Naive thymus-derived CD8-positive, alpha-beta T cell (primary cell): ENCODE data around the gene KIAA0825. TPM values are rescaled to one million over a fixed set of nuclear protein-coding genes. Genes with fewer than 3 reads are reported as not detected.
"Not testable (repeated sequence)": the region's sequence is repeated elsewhere in the genome, so short reads cannot be mapped to it uniquely, and the experiment has no call there.

ENCODE experiments used
- ATAC-seq, 2 donors: fragments of 150-1000 bp; cut with Tn5 transposase in 1 of 2; sonication (Bioruptor Pico), chemical (Tn5 transposase) in 1 of 2; 1 replicate in 1 of 2; 2 replicates in 1 of 2; pipeline ENCODE4 v1.10.0; 2021; ENCODE audit warnings: mild to moderate bottlenecking in 2 of 2, moderate library complexity in 2 of 2
- POLR2A ChIA-PET: fragments of 350-600 bp; sonication (Branson Sonifier 250); formaldehyde crosslinking; loops from one replicate; lab custom pipeline; 2021; ENCODE audit warnings: antibody characterized with exemption; lab: Charles Lee
- DNase-seq, 10 donors: peaks; one replicate each; pipeline versions ENCODE4 v3.0.0 to v3.0.0-alpha.2; 2020 to 2022
- H3K27ac Mint-ChIP-seq, 10 donors: one replicate each; pipeline ENCODE4 v1.8.0; 2020 to 2022; ENCODE audit warnings: mild to moderate bottlenecking in 10 of 10, mixed read lengths in 10 of 10, moderate library complexity in 4 of 10, inconsistent platforms in 1 of 10
- H3K27me3 Mint-ChIP-seq, 5 donors: one replicate each; pipeline ENCODE4 v1.8.0; 2021 to 2022; ENCODE audit warnings: mixed read lengths in 5 of 5
- H3K36me3 Mint-ChIP-seq, 3 donors: one replicate each; pipeline ENCODE4 v1.8.0; 2020 to 2022; ENCODE audit warnings: mixed read lengths in 3 of 3, mild to moderate bottlenecking in 2 of 3, inconsistent platforms in 1 of 3
- H3K4me1 Mint-ChIP-seq, 4 donors: one replicate each; pipeline ENCODE4 v1.8.0; 2021 to 2022; ENCODE audit warnings: mixed read lengths in 4 of 4
- H3K4me3 Mint-ChIP-seq, 10 donors: one replicate each; pipeline ENCODE4 v1.8.0; 2020 to 2022; ENCODE audit warnings: mild to moderate bottlenecking in 10 of 10, mixed read lengths in 10 of 10, moderate library complexity in 6 of 10, inconsistent platforms in 1 of 10
- H3K9me3 Mint-ChIP-seq, 9 donors: one replicate each; pipeline ENCODE4 v1.8.0; 2020 to 2022; ENCODE audit warnings: mixed read lengths in 9 of 9, mild to moderate bottlenecking in 3 of 9, inconsistent platforms in 1 of 9, moderate library complexity in 1 of 9
- polyA plus RNA-seq, 3 donors: library from polyadenylated mRNA; unstranded; fragments of 300-500 nt; fragmentation: Illumina TruSeq; gene quantifications; one replicate each; pipeline ENCODE4 v1.2.3, GENCODE V29; 2021
- total RNA-seq, 8 experiments: library from RNA in 2 of 8; stranded (reverse) in 2 of 8; gene quantifications; one replicate each; pipeline ENCODE4 v1.2.3 and lab custom pipeline; 2021 to 2026

KIAA0825 gene
- total and polyA plus RNA-seq, 5 experiments from 2014 or later, result 0.74 to 1.6 (median 1.1) TPM

DNA sequence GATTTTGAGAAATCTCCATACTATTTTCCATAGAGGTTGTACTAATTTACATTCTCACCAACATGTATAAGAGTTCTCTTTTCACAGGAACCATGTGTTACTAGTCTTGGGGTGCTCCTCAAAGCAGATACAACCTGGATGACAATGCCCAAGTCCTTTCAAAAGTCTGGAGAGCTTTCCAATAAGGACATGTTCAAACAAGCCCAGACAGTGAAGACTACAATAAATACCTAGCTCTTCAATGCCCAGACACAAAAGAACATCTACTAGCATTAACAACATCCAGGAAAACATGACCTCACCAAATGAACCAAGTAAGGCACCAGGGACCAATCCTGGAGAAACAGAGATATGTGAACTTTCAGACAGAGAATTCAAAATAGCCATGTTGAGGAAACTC is 474.8 kb downstream of the KIAA0825 start:
- ATAC-seq, H3K4me1 Mint-ChIP-seq, DNase-seq, H3K4me3 Mint-ChIP-seq, POLR2A ChIA-PET: not testable (repeated sequence)
- H3K27ac Mint-ChIP-seq, result peak overlapping the region in 1 of 10 donors; percentile 10
- H3K36me3 Mint-ChIP-seq, result peaks cover 0 to 37% (median 18%) of the 10 kb centered on the region in 3 donors
- H3K9me3 Mint-ChIP-seq, result peaks cover 0 to 53% (median 35%) of the 10 kb centered on the region in 9 donors
- peaks cover 0 to 16% (median 4%) of the 10 kb centered on the region in 5 donors for H3K27me3 Mint-ChIP-seq

DNA sequence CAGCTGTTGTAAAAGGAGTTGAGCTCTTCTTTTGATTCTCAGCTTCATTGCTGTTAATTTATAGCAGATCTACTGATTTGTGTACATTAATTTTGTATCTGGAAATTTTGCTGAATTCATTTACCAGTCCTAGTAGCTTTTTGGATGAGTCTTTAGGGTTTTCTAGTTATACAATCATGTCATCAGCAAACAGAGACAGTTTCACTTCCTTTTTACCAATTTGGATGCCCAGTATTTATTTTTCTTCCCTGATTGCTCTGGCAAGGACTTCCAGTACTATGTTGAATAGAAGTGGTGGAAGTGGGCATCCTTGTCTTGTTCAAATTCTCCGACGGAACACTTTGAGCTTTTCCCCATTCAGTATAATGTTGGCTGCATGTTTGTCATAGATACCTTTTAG is 478.1 kb downstream of the KIAA0825 start:
- H3K27ac Mint-ChIP-seq, result no peak overlapping the region
- no peaks in the 10 kb centered on the region for H3K4me1 Mint-ChIP-seq
- H3K27me3 Mint-ChIP-seq, result peaks cover 0 to 15% (median 4%) of the 10 kb centered on the region in 5 donors
- POLR2A ChIA-PET, result no interaction called here
- H3K4me3 Mint-ChIP-seq, result no peak overlapping the region
- DNase-seq, result no peak
- ATAC-seq, result no peak
- H3K9me3 Mint-ChIP-seq, result peaks cover 0 to 62% (median 38%) of the 10 kb centered on the region in 9 donors
- peaks cover 0 to 48% (median 17%) of the 10 kb centered on the region in 3 donors for H3K36me3 Mint-ChIP-seq

DNA sequence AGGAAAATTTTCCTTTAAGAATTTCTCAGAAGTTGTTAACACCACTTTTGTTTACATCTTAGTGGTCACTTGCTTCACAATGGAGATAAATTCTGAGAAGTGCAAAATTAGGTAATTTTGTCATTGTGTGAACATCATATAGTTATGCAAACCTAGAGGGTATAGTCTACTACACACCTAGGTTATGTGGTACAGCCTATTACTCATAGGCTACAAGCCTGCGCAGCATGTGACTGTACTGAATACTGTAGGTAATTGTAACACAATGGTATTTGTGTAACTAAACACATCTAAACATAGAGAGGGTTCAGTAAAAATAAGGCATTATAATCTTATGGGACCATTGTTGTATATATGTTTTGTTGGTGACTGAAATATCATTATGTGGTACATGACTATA is 488.3 kb downstream of the KIAA0825 start:
- H3K36me3 Mint-ChIP-seq, result peaks cover 0 to 8% (median 5%) of the 10 kb centered on the region in 3 donors
- peaks cover 0 to 3% (median 2%) of the 10 kb centered on the region in 5 donors for H3K27me3 Mint-ChIP-seq
- POLR2A ChIA-PET, result no interaction called here

DNA sequence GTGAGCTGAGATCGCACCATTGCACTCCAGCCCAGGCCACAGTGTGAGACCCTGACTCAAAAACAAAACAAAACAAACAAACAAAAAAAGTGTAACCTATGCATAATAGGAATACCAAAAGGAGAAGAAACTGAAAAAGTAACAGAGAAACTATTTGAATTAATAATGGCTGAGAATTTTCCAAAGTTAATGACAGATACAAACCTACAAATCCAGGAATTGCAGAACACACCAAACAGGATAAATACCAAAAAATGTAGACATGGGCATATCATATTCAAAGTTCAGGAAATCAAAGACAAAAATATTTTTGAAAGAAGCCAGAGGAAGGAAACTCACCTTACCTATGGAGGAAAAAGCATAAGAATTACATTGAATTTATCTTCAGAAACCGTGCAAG is 493.3 kb downstream of the KIAA0825 start:
- ATAC-seq (no peak), DNase-seq (no peak)
- POLR2A ChIA-PET, result no interaction called here
- Mint-ChIP-seq H3K9me3 (peaks cover 0 to 5% (median 0%) of the 10 kb centered on the region in 9 donors), H3K4me3 (no peak overlapping the region), H3K27ac (no peak overlapping the region), H3K4me1 (no peaks in the 10 kb centered on the region), H3K36me3 (no peaks in the 10 kb centered on the region), H3K27me3 (peaks cover 3 to 24% (median 12%) of the 10 kb centered on the region in 5 donors)

More for the DNA sequence above, 488.3 kb downstream of the KIAA0825 start:
- DNase-seq, result no peak
- H3K4me1 Mint-ChIP-seq, result no peaks in the 10 kb centered on the region
- ATAC-seq, result no peak
- H3K9me3 Mint-ChIP-seq, result peaks cover 0 to 10% (median 9%) of the 10 kb centered on the region in 9 donors
- no peak overlapping the region for H3K27ac Mint-ChIP-seq
- no peak overlapping the region for H3K4me3 Mint-ChIP-seq

DNA sequence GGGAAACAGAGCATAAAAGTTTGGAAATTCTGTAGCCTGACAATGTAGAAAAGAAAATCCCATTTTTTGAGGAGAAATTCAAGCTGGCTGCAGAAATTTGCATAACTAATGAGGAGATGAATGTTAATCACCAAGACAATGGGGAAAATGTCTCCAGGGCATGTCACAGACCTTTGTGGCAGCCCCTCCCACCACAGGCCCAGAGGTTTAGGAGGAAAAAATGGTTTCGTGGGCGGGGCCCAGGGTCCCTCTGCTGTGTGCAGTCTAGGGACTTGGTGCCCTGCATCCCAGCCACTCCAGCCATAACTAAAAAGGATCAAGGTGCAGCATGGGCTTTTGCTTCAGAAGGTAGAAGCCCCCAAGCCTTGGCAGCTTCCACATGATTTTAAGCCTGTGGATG is 502.1 kb downstream of the KIAA0825 start:
- not testable (repeated sequence) for H3K4me3 Mint-ChIP-seq
- peaks cover 3 to 14% (median 12%) of the 10 kb centered on the region in 3 donors for H3K36me3 Mint-ChIP-seq

DNA sequence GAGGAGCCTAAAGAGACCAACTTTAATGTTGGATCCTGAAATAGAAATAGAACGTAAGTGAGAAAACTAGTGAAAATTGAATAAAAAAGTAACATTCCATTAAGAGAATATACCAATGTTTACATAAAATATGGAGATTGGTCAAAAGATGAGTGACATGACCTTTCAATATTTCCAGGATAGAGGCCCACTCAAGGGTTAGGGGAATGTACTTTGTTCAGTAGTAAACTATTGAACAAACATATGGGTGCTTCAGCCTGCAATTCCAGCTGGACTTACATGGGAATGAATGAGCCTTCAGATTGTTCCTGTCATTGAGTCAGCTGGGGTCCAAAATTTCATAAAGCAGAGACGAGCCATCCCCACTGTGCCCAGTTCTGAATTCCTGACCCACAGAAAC is 505.3 kb downstream of the KIAA0825 start:
- peaks cover 3 to 14% (median 12%) of the 10 kb centered on the region in 3 donors for H3K36me3 Mint-ChIP-seq
- no peak for DNase-seq
- H3K4me1 Mint-ChIP-seq, result peaks cover 11 to 36% (median 33%) of the 10 kb centered on the region in 4 donors
- ATAC-seq, result no peak
- H3K4me3 Mint-ChIP-seq, result no peak overlapping the region
- H3K9me3 Mint-ChIP-seq, result peaks cover 2 to 28% (median 13%) of the 10 kb centered on the region in 9 donors
- POLR2A ChIA-PET, result no interaction called here
- peak overlapping the region in 3 of 10 donors; percentile 33 to 97 (median 97) for H3K27ac Mint-ChIP-seq
- peaks cover 0 to 7% (median 0%) of the 10 kb centered on the region in 5 donors for H3K27me3 Mint-ChIP-seq

More for the DNA sequence above, 502.1 kb downstream of the KIAA0825 start:
- H3K4me1 Mint-ChIP-seq, ATAC-seq, H3K27ac Mint-ChIP-seq, DNase-seq, POLR2A ChIA-PET: not testable (repeated sequence)
- peaks cover 4 to 23% (median 12%) of the 10 kb centered on the region in 5 donors for H3K27me3 Mint-ChIP-seq
- peaks cover 4 to 31% (median 13%) of the 10 kb centered on the region in 9 donors for H3K9me3 Mint-ChIP-seq

DNA sequence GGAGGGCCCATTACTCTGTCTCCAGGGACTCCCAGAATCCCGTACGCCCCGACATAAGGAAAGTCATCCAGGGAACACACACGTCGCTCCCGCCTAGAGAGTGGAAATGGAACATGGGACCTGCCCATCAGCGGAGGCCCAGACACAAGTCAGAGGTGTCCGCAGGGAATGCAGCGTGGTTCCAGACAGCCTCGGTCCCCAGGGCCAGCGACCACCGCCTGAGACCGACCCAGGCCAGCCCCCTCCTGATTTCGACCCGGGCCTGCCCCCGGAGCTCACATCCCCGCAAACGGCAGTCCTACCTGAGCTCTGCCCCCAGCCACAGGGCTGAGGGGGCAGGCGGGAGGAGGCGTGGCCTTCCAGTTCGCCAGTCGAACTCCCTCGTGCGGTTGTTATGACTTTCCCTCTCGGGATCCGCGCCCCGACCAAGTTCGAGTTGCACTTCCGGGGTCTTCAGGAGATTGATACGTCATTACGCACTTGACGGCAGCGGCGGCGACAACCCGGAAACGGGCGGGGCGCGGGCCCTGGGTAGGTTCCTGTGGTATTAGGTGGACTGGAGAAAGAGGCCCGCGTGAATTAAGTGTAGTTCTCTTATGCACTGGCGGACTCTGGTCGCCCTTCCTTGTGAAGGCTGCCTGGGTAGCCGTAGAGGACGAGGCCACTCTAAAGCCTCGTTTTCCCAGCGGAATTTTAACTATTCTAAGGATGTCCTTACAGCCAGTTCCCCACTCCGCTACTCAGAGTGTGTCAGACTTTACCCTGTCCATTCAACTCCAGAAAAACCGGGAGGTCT is 507.0 kb downstream of the KIAA0825 start:
- H3K4me1 Mint-ChIP-seq, result peaks cover 11 to 44% (median 41%) of the 10 kb centered on the region in 4 donors
- ATAC-seq (peak; percentile 94 to 95), DNase-seq (peak; percentile 82 to 96 (median 90))
- peak overlapping the region; percentile 91 to 97 (median 94) for H3K4me3 Mint-ChIP-seq
- peak overlapping the region; percentile 92 to 98 (median 96) for H3K27ac Mint-ChIP-seq
- POLR2A ChIA-PET, result no interaction called here
- H3K9me3 Mint-ChIP-seq, result peaks cover 2 to 20% (median 11%) of the 10 kb centered on the region in 9 donors
- peaks cover 0 to 7% (median 0%) of the 10 kb centered on the region in 5 donors for H3K27me3 Mint-ChIP-seq
- H3K36me3 Mint-ChIP-seq, result peaks cover 7 to 22% (median 18%) of the 10 kb centered on the region in 3 donors

DNA sequence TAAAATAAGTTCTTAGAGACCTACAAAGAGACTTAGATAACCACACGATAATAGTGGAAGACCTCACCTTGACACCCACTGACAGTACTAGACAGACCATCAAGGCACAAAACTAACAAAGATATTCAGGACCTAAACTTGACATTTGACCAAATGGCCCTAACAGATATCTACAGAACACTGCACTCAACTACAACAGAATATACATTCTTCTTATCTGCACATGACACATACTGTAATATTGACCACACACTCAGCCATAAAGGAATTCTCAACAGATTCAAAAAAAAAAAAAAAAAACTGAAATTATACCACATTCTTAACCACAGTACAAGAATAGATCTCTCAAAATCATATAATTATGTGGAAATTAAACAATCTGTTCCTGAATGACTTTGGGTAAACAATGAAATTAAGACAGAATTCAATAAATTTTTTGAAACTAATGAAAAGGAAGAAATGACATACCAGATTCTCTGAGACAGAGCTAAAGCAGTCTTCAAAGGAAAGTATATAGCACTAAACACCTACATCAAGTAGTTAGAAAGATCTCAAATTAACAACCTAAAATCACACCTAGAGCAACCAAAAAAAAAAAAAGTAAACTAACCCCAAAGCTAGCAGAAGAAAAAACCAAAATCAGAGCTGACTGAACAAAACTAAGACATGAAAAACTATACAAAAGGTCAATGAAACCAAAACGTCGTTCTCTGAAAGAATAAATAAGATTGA is 514.7 kb downstream of the KIAA0825 start:
- no peak for ATAC-seq
- no peaks in the 10 kb centered on the region for H3K27me3 Mint-ChIP-seq
- no peak for DNase-seq
- peak overlapping the region in 6 of 10 donors; percentile 3 to 28 (median 22) for H3K4me3 Mint-ChIP-seq
- H3K27ac Mint-ChIP-seq, result peak overlapping the region in 1 of 10 donors; percentile 3
- peaks cover 34 to 50% (median 35%) of the 10 kb centered on the region in 3 donors for H3K36me3 Mint-ChIP-seq
- POLR2A ChIA-PET, result no interaction called here
- H3K4me1 Mint-ChIP-seq, result peaks cover 32 to 67% (median 65%) of the 10 kb centered on the region in 4 donors
- H3K9me3 Mint-ChIP-seq, result peaks cover under 1 to 53% (median 22%) of the 10 kb centered on the region in 9 donors

Other genes starting within 250 kb of the KIAA0825 start
- gene SLF1, start 65 bp upstream of the KIAA0825 start, total RNA-seq, result 10 to 100 TPM in 1 of 2 experiments, 1 to 10 TPM in 1; 7.9 to 12.4 TPM
- gene SLF1, start 65 bp upstream of the KIAA0825 start, polyA plus RNA-seq, result 1 to 10 TPM; 3.3 to 9.6 (median 4.0) TPM